HCT116 (cell line): Measurements from ENCODE around the gene SCAI. TPM values are rescaled to one million over a fixed set of nuclear protein-coding genes. Genes with fewer than 3 reads are reported as not detected.

Source experiments
- ATAC-seq: fragments of 200-7000 bp; cut with Tn5 transposase; 2 replicates; pipeline ENCODE4 v1.9.1; 2020; ENCODE audit warnings: mild to moderate bottlenecking, moderate library complexity
- BruUV-seq: library from RNA; stranded (reverse); fragments of 400-500 nt; replicated peaks from 2 replicates; lab custom pipeline; 2021; lab: Mats Ljungman, UMichigan
- CTCF ChIA-PET: fragments of 300-600 bp; sonication (Branson Sonifier 250); formaldehyde crosslinking; loops from one replicate; lab custom pipeline; 2021; ENCODE audit warnings: antibody characterized with exemption; lab: Charles Lee
- POLR2A ChIA-PET: fragments of 300-600, 350-600 bp; sonication (Branson Sonifier 250); formaldehyde crosslinking; loops from one replicate; lab custom pipeline; 2021; ENCODE audit warnings: antibody characterized with exemption; lab: Charles Lee
- RAD21 ChIA-PET, 2 experiments: fragments of 300-600 bp; sonication (Branson Sonifier 250); formaldehyde crosslinking; loops; one replicate each; lab custom pipeline; 2023; ENCODE audit warnings: low total read pairs in 2 of 2; ENCODE audit not compliant: uncharacterized antibody in 2 of 2, unreplicated experiment in 2 of 2, low non-redundant PET in 1 of 2; lab: Charles Lee
- DNase-seq: peaks from one replicate; pipeline ENCODE4 v3.0.0-alpha.2; 2010; ENCODE audit warnings: low read depth, low spot score
- H2AFZ ChIP-seq: fragments of 200-600 bp; shearing (Covaris generic), sonication (generic); 2 replicates; pipeline ENCODE4 v1.6.1; 2017; ENCODE audit warnings: low read depth, mixed run types, mixed read lengths, antibody characterized with exemption, low read length; ENCODE audit not compliant: poor library complexity, severe bottlenecking
- H3K27ac ChIP-seq: 2 replicates; pipeline ENCODE4 v1.5.1; 2012; ENCODE audit warnings: low read depth, low read length
- H3K27me3 ChIP-seq: fragments of 200-600 bp; sonication (generic); 2 replicates; pipeline ENCODE4 v1.6.1; 2016; ENCODE audit warnings: mixed run types, low read length, mixed read lengths; ENCODE audit not compliant: insufficient read depth
- H3K36me3 ChIP-seq, 2 experiments: fragments of 200-500 bp in 1 of 2; fragments of 200-600 bp in 1 of 2; sonication (Bioruptor generic) in 1 of 2; sonication (generic) in 1 of 2; 2 replicates each; pipeline versions ENCODE4 v1.5.1 to v1.6.1; 2014 to 2016; ENCODE audit warnings: low read length in 2 of 2, inconsistent platforms in 1 of 2, mixed read lengths in 1 of 2, mixed run types in 1 of 2; ENCODE audit not compliant: insufficient read depth in 2 of 2, control insufficient read depth in 1 of 2
- H3K4me1 ChIP-seq, 2 experiments: fragments of 200-600 bp in 1 of 2; sonication (generic) in 1 of 2; 2 replicates each; pipeline versions ENCODE4 v1.5.1 to v1.6.1; 2012 to 2017; ENCODE audit warnings: low read length in 2 of 2, inconsistent platforms in 1 of 2, mild to moderate bottlenecking in 1 of 2, mixed read lengths in 1 of 2, mixed run types in 1 of 2, moderate library complexity in 1 of 2; ENCODE audit not compliant: insufficient read depth in 2 of 2, control insufficient read depth in 1 of 2
- H3K4me2 ChIP-seq: fragments of 200-600 bp; sonication (generic); 2 replicates; pipeline ENCODE4 v1.6.1; 2017; ENCODE audit warnings: mixed run types, low read length, mixed read lengths
- H3K4me3 ChIP-seq, 2 experiments: fragments of 200-600 bp in 1 of 2; sonication (generic) in 1 of 2; replicated peaks in 1 of 2; 2 replicates each; pipeline ENCODE4 v1.5.1; 2011 to 2016; ENCODE audit warnings: low read length in 2 of 2, control low read depth in 1 of 2, low read depth in 1 of 2, mild to moderate bottlenecking in 1 of 2, mixed read lengths in 1 of 2, mixed run types in 1 of 2
- H3K79me2 ChIP-seq: fragments of 200-600 bp; sonication (generic); 2 replicates; pipeline ENCODE4 v1.6.1; 2017; ENCODE audit warnings: mild to moderate bottlenecking, mixed run types, low read length, moderate library complexity, mixed read lengths; ENCODE audit not compliant: insufficient read depth
- H3K9ac ChIP-seq: fragments of 200-600 bp; sonication (generic); 2 replicates; pipeline ENCODE4 v1.6.1; 2016; ENCODE audit warnings: low read length, mixed read lengths
- H3K9me2 ChIP-seq: fragments of 200-600 bp; sonication (generic), shearing (Covaris generic); 2 replicates; pipeline ENCODE4 v1.6.1; 2017; ENCODE audit warnings: mixed run types, mild to moderate bottlenecking, moderate library complexity; ENCODE audit not compliant: insufficient read depth
- H3K9me3 ChIP-seq, 2 experiments: fragments of 200-500 bp in 1 of 2; fragments of 200-600 bp in 1 of 2; sonication (Bioruptor generic) in 1 of 2; sonication (generic) in 1 of 2; 2 replicates each; pipeline ENCODE4 v1.6.1; 2014 to 2017; ENCODE audit warnings: low read length in 2 of 2, mixed read lengths in 2 of 2, inconsistent platforms in 1 of 2, low read depth in 1 of 2, mild to moderate bottlenecking in 1 of 2, mixed run types in 1 of 2, moderate library complexity in 1 of 2; ENCODE audit not compliant: control insufficient read depth in 1 of 2, insufficient read depth in 1 of 2
- H4K20me1 ChIP-seq: fragments of 200-600 bp; sonication (generic), shearing (Covaris generic); 2 replicates; pipeline ENCODE4 v1.6.1; 2017; ENCODE audit warnings: mixed run types, mild to moderate bottlenecking, moderate library complexity; ENCODE audit not compliant: insufficient read depth
- ATF3 ChIP-seq: IDR thresholded peaks from 2 replicates; pipeline ENCODE4 v1.6.1; 2012
- CBX3 ChIP-seq: IDR thresholded peaks from 2 replicates; pipeline ENCODE4 v1.6.1; 2012; ENCODE audit warnings: low read depth
- CTCF ChIP-seq, 3 experiments: fragments of 200-600 bp in 1 of 3; sonication (generic) in 1 of 3; IDR thresholded peaks in 2 of 3; conservative IDR thresholded peaks in 1 of 3; 2 replicates each; pipeline ENCODE4 v1.5.1; 2012 to 2017; ENCODE audit warnings: low read depth in 2 of 3, low read length in 2 of 3, antibody characterized with exemption in 1 of 3, borderline replicate concordance in 1 of 3, control low read depth in 1 of 3, mild to moderate bottlenecking in 1 of 3, mixed read lengths in 1 of 3, mixed run types in 1 of 3, moderate library complexity in 1 of 3; ENCODE audit not compliant: insufficient read depth in 1 of 3
- EGR1 ChIP-seq: IDR thresholded peaks from 2 replicates; pipeline ENCODE4 v1.6.1; 2012; ENCODE audit warnings: low read depth
- ELF1 ChIP-seq: IDR thresholded peaks from 2 replicates; pipeline ENCODE4 v1.6.1; 2012; ENCODE audit warnings: low read depth, borderline replicate concordance
- EZH2phosphoT487 ChIP-seq: fragments of 200-600 bp; IDR thresholded peaks from 2 replicates; pipeline ENCODE4 v1.6.1; 2018; ENCODE audit warnings: antibody characterized with exemption, borderline replicate concordance
- FOSL1 ChIP-seq: IDR thresholded peaks from 2 replicates; pipeline ENCODE4 v1.6.1; 2012; ENCODE audit warnings: low read depth
- JUND ChIP-seq: IDR thresholded peaks from 2 replicates; pipeline ENCODE4 v1.6.1; 2012
- POLR2A ChIP-seq: IDR thresholded peaks from 2 replicates; pipeline ENCODE4 v1.7.0; 2011; ENCODE audit warnings: borderline replicate concordance; ENCODE audit not compliant: insufficient read depth, insufficient read length; ENCODE audit errors: extremely low read depth
- POLR2AphosphoS5 ChIP-seq: IDR thresholded peaks from 2 replicates; pipeline ENCODE4 v1.6.1; 2011; ENCODE audit warnings: mild to moderate bottlenecking, low read depth, low read length, moderate library complexity
- RAD21 ChIP-seq: IDR thresholded peaks from 2 replicates; pipeline ENCODE4 v1.6.1; 2012; ENCODE audit warnings: low read depth, mild to moderate bottlenecking
- REST ChIP-seq: IDR thresholded peaks from 2 replicates; pipeline ENCODE4 v1.6.1; 2012; ENCODE audit warnings: low read depth
- SIN3A ChIP-seq: IDR thresholded peaks from 2 replicates; pipeline ENCODE4 v1.6.1; 2012; ENCODE audit warnings: low read depth
- SRF ChIP-seq: IDR thresholded peaks from 2 replicates; pipeline ENCODE4 v1.6.1; 2012; ENCODE audit warnings: low read depth
- TCF7L2 ChIP-seq: IDR thresholded peaks from 2 replicates; pipeline ENCODE4 v1.7.0; 2011; ENCODE audit warnings: borderline replicate concordance, inconsistent platforms; ENCODE audit not compliant: insufficient read depth, insufficient read length; ENCODE audit errors: extremely low read depth
- YY1 ChIP-seq: IDR thresholded peaks from 2 replicates; pipeline ENCODE4 v1.6.1; 2011; ENCODE audit warnings: low read length, low read depth, moderate library complexity, mild to moderate bottlenecking; ENCODE audit not compliant: insufficient replicate concordance; ENCODE audit errors: extremely low read depth
- ZBTB33 ChIP-seq: IDR thresholded peaks from 2 replicates; pipeline ENCODE4 v1.6.1; 2011; ENCODE audit warnings: mild to moderate bottlenecking, low read length, moderate library complexity; ENCODE audit not compliant: insufficient replicate concordance; ENCODE audit errors: extremely low read depth
- ZNF274 ChIP-seq: fragments of 200-500 bp; sonication (Bioruptor generic); IDR thresholded peaks from 2 replicates; pipeline ENCODE4 v1.6.1; 2014; ENCODE audit warnings: mild to moderate bottlenecking, low read depth, low read length, inconsistent platforms
- intact Hi-C: fragments of 100-400 bp; cut with micrococcal nuclease; formaldehyde crosslinking; loops from 2 replicates; pipeline ENCODE4 v1.10.0; 2022
- total RNA-seq: library from RNA; stranded (reverse); gene quantifications from one replicate; pipeline ENCODE4 v1.2.1, GENCODE V29; 2021; ENCODE audit not compliant: unreplicated experiment

The SCAI gene
- total RNA-seq, 1 experiment from 2014 or later: 14.0 TPM

GRCh38 chr9:124928116-124928515, 215.2 kb downstream of the SCAI start:
- CTCF ChIA-PET: no interaction called here
- peaks cover 4 to 11% of the 10 kb centered on the region in 2 experiments; a peak in 2 of 4 replicates for H3K36me3 ChIP-seq
- no peaks in the 10 kb centered on the region for H3K9me3 ChIP-seq
- TF ChIP-seq RAD21: no peak
- TF ChIP-seq CBX3: no peak
- no peak for TF ChIP-seq EGR1
- no peak for TF ChIP-seq SRF
- no peak for TF ChIP-seq ATF3
- no peak for TF ChIP-seq REST
- no peak for TF ChIP-seq SIN3A
- TF ChIP-seq YY1: no peak
- TF ChIP-seq ZBTB33: no peak
- no peak for TF ChIP-seq POLR2AphosphoS5
- TF ChIP-seq ZNF274: no peak
- TF ChIP-seq ELF1: no peak
- TF ChIP-seq FOSL1: no peak
- TF ChIP-seq JUND: no peak
- no peak for TF ChIP-seq EZH2phosphoT487
- TF ChIP-seq POLR2A: no peak
- no peak for TF ChIP-seq CTCF (IDR thresholded peaks at IDR 0.05 in 2 of 3, conservative IDR thresholded peaks at IDR 0.05 in 1 of 3; ENCODE audit: borderline replicate concordance in 1 of 3, insufficient read depth in 1 of 3, low read depth in 2 of 3, low read length in 2 of 3)
- TF ChIP-seq TCF7L2: no peak
- TF ChIP-seq, all 23 proteins: peak for 0
- BruUV-seq: no TSS peak
- Histone ChIP-seq H3K4me3 (no peak overlapping the region), H3K27ac (no peak overlapping the region), H4K20me1 (no peaks in the 10 kb centered on the region), H3K9me2 (no peaks in the 10 kb centered on the region), H3K79me2 (no peaks in the 10 kb centered on the region), H3K4me2 (no peak overlapping the region), H3K9ac (no peak overlapping the region), H3K4me1 (no peaks in the 10 kb centered on the region), H3K27me3 (no peaks in the 10 kb centered on the region), H2AFZ (no peak overlapping the region)
- ChIA-PET POLR2A (no interaction called here), RAD21 (no interaction called here)
- intact Hi-C loops: no loop called here
- DNase-seq: no peak
- no peak for ATAC-seq
